ENCODE results near the gene STMN1. TPM values are rescaled to one million over a fixed set of nuclear protein-coding genes. Genes with fewer than 3 reads are reported as not detected.

Gene STMN1
- total RNA-seq, 1 donor from 2014 or later: 15.8 TPM

DNA sequence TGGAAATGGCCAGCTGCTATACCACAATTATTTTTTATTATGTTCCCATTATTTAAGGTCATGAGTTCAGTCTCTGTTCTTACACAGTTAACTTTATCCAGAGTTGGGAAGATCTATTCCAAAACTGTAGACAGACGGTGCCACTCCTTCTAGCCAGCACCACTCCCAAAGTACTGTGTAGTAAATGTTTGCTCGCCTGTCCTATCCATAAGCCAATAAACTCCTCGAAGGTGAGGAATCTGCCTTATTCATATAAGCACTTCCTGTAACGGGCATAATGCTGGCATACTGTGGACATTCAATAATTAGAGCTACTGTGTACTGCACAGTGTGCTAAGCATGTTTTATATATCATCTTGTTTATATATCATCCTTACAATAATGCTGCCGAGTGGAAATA is 26.1 kb upstream of the STMN1 start:
- no peaks in the 10 kb centered on the region for H3K27me3 ChIP-seq (ENCODE audit: control insufficient read depth, insufficient read depth, low read length)
- FAIRE-seq: no peak
- DNase-seq (ENCODE audit: low read depth): no peak
- no peaks in the 10 kb centered on the region for H3K36me3 ChIP-seq (ENCODE audit: control insufficient read depth, insufficient read depth, low read length)
- TF ChIP-seq, protein P1, sequence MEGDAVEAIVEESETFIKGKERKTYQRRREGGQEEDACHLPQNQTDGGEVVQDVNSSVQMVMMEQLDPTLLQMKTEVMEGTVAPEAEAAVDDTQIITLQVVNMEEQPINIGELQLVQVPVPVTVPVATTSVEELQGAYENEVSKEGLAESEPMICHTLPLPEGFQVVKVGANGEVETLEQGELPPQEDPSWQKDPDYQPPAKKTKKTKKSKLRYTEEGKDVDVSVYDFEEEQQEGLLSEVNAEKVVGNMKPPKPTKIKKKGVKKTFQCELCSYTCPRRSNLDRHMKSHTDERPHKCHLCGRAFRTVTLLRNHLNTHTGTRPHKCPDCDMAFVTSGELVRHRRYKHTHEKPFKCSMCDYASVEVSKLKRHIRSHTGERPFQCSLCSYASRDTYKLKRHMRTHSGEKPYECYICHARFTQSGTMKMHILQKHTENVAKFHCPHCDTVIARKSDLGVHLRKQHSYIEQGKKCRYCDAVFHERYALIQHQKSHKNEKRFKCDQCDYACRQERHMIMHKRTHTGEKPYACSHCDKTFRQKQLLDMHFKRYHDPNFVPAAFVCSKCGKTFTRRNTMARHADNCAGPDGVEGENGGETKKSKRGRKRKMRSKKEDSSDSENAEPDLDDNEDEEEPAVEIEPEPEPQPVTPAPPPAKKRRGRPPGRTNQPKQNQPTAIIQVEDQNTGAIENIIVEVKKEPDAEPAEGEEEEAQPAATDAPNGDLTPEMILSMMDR (IDR thresholded peaks at IDR 0.05; ENCODE audit: insufficient read depth, low read length, severe bottlenecking): no peak
- H3K4me3 ChIP-seq (ENCODE audit: low read depth, low read length): no peak overlapping the region

DNA sequence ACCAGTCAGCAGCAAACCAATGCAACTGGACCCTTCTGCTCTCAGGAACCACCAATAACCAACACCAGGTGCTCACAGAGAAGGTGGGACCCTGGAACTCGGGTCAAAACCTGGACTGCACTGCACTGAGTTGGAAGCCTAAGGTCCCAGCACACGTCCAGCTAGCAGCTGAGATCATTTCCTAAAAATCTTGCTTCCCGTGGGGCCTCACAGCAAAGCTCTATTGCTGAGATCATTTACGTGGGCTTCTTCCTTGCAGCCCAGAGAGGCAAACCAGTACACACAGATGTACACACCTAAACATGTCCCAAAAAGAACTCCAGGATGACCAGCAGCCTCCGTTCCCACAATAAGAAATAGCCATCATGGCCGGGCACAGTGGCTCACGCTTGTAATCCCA is 22.8 kb upstream of the STMN1 start:
- no peak overlapping the region for H3K4me3 ChIP-seq (ENCODE audit: low read depth, low read length)
- H3K36me3 ChIP-seq (ENCODE audit: control insufficient read depth, insufficient read depth, low read length): no peaks in the 10 kb centered on the region
- TF ChIP-seq, protein P1 (IDR thresholded peaks at IDR 0.05; ENCODE audit: insufficient read depth, low read length, severe bottlenecking): no peak
- DNase-seq (ENCODE audit: low read depth): no peak
- no peaks in the 10 kb centered on the region for H3K27me3 ChIP-seq (ENCODE audit: control insufficient read depth, insufficient read depth, low read length)
- FAIRE-seq: no peak

DNA sequence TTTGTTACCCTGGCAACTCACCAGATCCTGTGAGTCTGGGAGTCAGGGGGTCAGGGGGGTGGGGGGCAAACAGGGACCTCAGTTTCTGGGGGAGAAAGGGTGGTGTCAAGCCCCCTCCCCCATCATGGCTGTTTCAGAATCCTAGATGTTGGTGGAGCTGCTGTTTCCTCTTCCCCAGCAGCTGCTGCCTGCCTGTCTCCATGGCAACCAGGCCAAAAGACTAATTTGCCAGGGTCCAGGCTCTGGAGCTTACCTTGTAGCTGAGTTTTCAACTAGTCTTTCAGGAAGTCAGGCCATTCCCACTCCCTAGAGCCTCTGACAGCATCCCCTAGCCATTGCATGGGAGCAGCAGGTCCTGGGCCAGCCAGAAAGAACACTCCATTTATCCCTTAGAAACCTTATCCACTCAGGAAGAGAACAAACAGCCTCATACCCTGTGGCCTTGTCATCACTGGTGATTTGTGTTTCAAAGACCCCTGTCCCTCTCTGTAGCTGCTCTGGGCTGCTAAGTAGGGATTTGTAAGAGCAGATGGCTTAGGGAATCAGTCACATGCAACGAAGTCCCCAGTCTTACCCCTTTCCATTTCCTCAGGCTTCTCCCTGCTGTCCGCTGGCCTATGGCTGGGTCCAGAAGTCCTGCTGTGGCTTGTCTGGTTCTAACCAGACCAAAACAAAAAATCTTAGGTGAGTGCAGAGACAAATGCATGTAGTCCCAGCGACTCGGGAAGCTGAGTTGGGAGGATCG is 21.5 kb upstream of the STMN1 start:
- Histone ChIP-seq H3K27me3 (ENCODE audit: control insufficient read depth, insufficient read depth, low read length) (no peaks in the 10 kb centered on the region), H3K36me3 (ENCODE audit: control insufficient read depth, insufficient read depth, low read length) (no peaks in the 10 kb centered on the region), H3K4me3 (ENCODE audit: low read depth, low read length) (no peak overlapping the region)
- DNase-seq (ENCODE audit: low read depth): no peak
- FAIRE-seq: no peak
- TF ChIP-seq, protein P1 (IDR thresholded peaks at IDR 0.05; ENCODE audit: insufficient read depth, low read length, severe bottlenecking): no peak

DNA sequence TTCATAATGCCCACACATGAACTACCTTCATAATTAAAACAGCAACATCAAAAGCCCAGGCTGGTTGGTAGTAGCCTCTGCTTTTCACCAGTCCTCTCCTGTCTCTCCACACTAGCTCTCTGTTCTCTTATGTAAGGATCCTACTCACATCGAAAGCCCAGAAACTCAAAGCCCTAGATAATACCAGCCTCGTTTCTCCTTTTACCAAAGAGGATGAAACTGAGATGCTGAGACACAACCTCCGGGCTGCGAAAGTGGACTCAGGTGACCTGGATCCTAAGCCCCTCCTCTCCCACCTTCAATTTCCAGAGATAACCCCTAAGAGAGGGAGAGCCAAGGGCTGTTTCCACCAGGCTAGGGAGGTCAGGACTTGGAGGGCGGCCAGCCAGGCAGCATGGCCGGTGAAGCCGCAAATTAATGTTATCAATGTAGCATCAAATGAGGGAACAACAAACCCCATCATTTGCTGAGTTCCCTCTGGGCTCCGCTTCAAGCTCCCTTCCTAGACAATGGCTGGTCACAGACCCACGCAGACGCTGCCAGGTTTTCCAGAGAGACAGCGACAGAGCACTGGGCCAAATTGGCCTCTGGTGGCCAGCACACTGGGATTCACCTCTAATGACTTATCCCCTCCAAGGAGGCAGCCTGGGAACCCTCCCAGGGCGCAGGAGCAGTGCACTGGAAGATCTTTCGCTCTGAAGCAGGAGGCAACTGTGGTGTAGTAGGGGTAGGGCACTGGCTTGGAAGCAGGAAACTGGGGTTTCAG is 20.7 kb upstream of the STMN1 start:
- TF ChIP-seq, protein P1 (IDR thresholded peaks at IDR 0.05; ENCODE audit: insufficient read depth, low read length, severe bottlenecking): no peak
- no peak overlapping the region for H3K4me3 ChIP-seq (ENCODE audit: low read depth, low read length)
- DNase-seq (ENCODE audit: low read depth): no peak

DNA sequence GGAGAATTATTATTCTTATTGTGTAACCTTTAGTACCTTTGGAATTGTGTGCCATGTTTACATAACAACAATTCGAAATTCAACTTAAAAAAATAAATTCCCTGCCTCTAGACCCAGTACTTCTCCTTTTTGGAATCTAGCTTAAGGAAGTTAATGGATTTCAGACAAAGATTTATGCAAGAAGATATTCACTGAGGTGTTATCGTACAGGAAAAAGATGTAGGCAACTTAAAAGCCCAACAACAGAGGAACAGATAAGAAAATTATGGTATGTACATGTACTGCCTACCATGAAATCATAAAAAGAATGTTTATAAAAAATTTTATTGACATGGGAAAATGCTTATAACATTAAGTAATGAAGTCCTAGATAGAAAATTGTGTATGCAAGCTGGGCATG is 18.2 kb upstream of the STMN1 start:
- TF ChIP-seq, protein P1 (IDR thresholded peaks at IDR 0.05; ENCODE audit: insufficient read depth, low read length, severe bottlenecking): no peak
- H3K27me3 ChIP-seq (ENCODE audit: control insufficient read depth, insufficient read depth, low read length): no peaks in the 10 kb centered on the region
- DNase-seq (ENCODE audit: low read depth): no peak

More for the DNA sequence above, 20.7 kb upstream of the STMN1 start:
- no peak for FAIRE-seq
- Histone ChIP-seq H3K36me3 (ENCODE audit: control insufficient read depth, insufficient read depth, low read length) (no peaks in the 10 kb centered on the region), H3K27me3 (ENCODE audit: control insufficient read depth, insufficient read depth, low read length) (no peaks in the 10 kb centered on the region)

More for the DNA sequence above, 18.2 kb upstream of the STMN1 start:
- Histone ChIP-seq H3K36me3 (ENCODE audit: control insufficient read depth, insufficient read depth, low read length) (no peaks in the 10 kb centered on the region), H3K4me3 (ENCODE audit: low read depth, low read length) (no peak overlapping the region)
- FAIRE-seq: no peak
